Progenitor cell of endocrine pancreas (in vitro differentiated cells): Measurements from ENCODE around the gene NSUN6. TPM values are rescaled to one million over a fixed set of nuclear protein-coding genes. Genes with fewer than 3 reads are reported as not detected.

Experiments used
- DNase-seq: peaks from one replicate; pipeline ENCODE4 v3.0.0; 2021; ENCODE audit warnings: low spot score; ENCODE audit not compliant: unreplicated experiment
- H3K27ac Mint-ChIP-seq: 2 replicates; pipeline ENCODE4 v1.8.0; 2021; ENCODE audit warnings: mild to moderate bottlenecking, moderate library complexity, mixed read lengths
- H3K27me3 Mint-ChIP-seq: 2 replicates; pipeline ENCODE4 v1.8.0; 2021; ENCODE audit warnings: mixed read lengths
- H3K36me3 Mint-ChIP-seq: 2 replicates; pipeline ENCODE4 v1.8.0; 2022; ENCODE audit warnings: mixed read lengths; ENCODE audit not compliant: insufficient read depth
- H3K4me1 Mint-ChIP-seq: 2 replicates; pipeline ENCODE4 v1.8.0; 2021; ENCODE audit warnings: low read depth, mixed read lengths
- H3K4me3 Mint-ChIP-seq: 2 replicates; pipeline ENCODE4 v1.8.0; 2021; ENCODE audit warnings: low read depth, mild to moderate bottlenecking, moderate library complexity, mixed read lengths
- H3K9me3 Mint-ChIP-seq: 2 replicates; pipeline ENCODE4 v1.8.0; 2021; ENCODE audit warnings: low read depth, mixed read lengths
- total RNA-seq: library from RNA; stranded (reverse); gene quantifications from 2 replicates; pipeline ENCODE4 v1.2.1, GENCODE V29; 2021
- TF ChIP-seq, protein P1 (sequence below): fragments of 200-600 bp; sonication (generic); IDR thresholded peaks from one replicate; pipeline ENCODE4 v1.5.0; 2021; ENCODE audit warnings: antibody characterized with exemption, mild to moderate bottlenecking; ENCODE audit not compliant: unreplicated experiment

NSUN6 gene
- total RNA-seq, 1 donor from 2014 or later, result 17.3 TPM

DNA sequence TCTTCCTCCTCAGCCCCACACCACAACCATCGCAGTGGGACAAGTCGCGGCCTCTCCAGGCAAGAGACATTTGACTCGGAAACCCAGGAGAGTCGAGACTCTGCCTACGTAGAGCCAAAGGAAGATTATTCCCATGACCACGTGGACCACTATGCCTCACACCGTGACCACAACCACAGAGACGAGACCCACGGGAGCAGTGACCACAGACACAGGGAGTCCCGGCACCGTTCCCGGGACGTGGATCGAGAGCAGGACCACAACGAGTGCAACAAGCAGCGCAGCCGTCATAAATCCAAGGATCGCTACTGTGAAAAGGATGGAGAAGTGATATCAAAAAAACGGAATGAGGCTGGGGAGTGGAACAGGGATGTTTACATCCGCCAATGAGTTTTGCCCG is 112.1 kb downstream of the NSUN6 start:
- TF ChIP-seq, protein P1, sequence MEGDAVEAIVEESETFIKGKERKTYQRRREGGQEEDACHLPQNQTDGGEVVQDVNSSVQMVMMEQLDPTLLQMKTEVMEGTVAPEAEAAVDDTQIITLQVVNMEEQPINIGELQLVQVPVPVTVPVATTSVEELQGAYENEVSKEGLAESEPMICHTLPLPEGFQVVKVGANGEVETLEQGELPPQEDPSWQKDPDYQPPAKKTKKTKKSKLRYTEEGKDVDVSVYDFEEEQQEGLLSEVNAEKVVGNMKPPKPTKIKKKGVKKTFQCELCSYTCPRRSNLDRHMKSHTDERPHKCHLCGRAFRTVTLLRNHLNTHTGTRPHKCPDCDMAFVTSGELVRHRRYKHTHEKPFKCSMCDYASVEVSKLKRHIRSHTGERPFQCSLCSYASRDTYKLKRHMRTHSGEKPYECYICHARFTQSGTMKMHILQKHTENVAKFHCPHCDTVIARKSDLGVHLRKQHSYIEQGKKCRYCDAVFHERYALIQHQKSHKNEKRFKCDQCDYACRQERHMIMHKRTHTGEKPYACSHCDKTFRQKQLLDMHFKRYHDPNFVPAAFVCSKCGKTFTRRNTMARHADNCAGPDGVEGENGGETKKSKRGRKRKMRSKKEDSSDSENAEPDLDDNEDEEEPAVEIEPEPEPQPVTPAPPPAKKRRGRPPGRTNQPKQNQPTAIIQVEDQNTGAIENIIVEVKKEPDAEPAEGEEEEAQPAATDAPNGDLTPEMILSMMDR, result no peak
- H3K36me3 Mint-ChIP-seq, result peaks cover 9% of the 10 kb centered on the region
- H3K9me3 Mint-ChIP-seq, result no peaks in the 10 kb centered on the region
- H3K27me3 Mint-ChIP-seq, result no peaks in the 10 kb centered on the region
- no peak overlapping the region for H3K27ac Mint-ChIP-seq
- H3K4me3 Mint-ChIP-seq, result no peak overlapping the region
- no peak for DNase-seq
- no peaks in the 10 kb centered on the region for H3K4me1 Mint-ChIP-seq

DNA sequence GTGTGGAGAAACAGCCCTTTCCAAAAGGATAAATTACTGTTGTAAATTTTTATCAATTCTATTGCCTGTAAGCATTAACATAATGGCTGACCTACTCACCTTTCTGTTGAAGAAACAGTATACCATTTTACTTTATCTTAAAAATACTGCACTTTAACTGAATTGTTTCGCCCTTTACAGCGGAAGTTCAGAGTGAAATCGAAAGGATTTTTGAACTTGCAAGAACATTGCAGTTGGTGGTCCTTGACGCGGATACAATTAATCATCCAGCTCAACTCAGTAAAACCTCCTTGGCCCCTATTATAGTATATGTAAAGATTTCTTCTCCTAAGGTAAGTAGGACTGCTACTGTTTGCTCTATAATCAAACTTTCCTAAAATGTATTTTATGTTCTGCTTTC is 117.5 kb downstream of the NSUN6 start:
- DNase-seq, result no peak
- Mint-ChIP-seq H3K4me1 (no peaks in the 10 kb centered on the region), H3K9me3 (peaks cover 7% of the 10 kb centered on the region), H3K27ac (no peak overlapping the region), H3K36me3 (peaks cover 17% of the 10 kb centered on the region), H3K27me3 (no peaks in the 10 kb centered on the region), H3K4me3 (no peak overlapping the region)
- TF ChIP-seq, protein P1, result no peak

DNA sequence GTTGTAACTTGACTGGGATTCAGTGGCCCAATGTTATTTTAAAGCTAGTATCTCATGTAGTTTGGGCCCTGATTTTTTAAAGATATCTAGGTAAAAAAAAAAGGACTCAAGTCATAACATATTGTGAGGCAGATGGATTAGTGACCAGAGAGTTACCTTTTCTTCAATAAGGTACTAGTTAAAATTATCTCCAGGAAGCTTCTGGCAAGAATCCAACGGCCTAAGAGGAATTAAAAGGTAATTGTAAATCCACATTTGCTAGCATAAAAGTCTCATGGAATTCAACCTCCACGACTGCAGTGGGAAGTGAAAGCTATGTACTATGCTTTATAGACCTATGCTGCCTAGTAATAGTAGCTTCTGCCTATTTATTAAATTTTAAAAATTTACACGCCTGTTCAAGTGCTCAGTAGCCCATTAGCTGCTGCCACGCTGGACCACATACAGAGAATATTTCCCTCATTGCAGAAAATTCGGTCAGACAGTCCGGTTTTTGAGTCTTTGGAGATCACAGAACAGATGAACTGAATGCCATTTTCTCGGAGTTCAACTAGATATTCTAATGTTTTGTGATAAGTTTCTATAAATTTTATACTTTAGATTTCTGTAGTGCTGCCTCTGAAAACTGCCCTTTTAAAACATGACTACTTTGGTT is 118.4 kb downstream of the NSUN6 start:
- Mint-ChIP-seq H3K9me3 (peaks cover 7% of the 10 kb centered on the region), H3K27ac (no peak overlapping the region)
- TF ChIP-seq, protein P1, result no peak

DNA sequence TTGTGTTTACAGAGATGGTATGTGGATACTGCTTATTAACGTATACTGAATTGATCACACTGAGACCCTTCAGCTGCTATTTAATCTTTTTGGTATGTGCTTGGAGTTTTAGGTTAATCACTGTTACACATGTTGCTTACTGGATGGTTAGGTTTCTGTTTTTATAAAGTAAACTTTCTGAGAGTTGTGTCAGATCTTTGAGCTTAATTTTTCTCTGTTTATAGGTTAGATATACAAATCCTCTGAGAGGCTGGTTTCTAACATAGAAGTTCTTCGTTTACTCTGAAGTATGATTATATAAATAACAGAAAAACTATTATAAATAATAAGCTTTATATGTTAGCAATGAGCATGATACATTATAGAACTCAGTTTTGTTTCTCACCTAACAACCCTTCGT is 123.1 kb downstream of the NSUN6 start:
- H3K36me3 Mint-ChIP-seq, result peaks cover 16% of the 10 kb centered on the region
- H3K9me3 Mint-ChIP-seq, result peaks cover 7% of the 10 kb centered on the region
- H3K4me1 Mint-ChIP-seq, result peaks cover 14% of the 10 kb centered on the region
- TF ChIP-seq, protein P1, result no peak
- H3K27ac Mint-ChIP-seq, result no peak overlapping the region
- no peak overlapping the region for H3K4me3 Mint-ChIP-seq
- no peak for DNase-seq
- no peaks in the 10 kb centered on the region for H3K27me3 Mint-ChIP-seq

More for the DNA sequence above, 118.4 kb downstream of the NSUN6 start:
- Mint-ChIP-seq H3K36me3 (peaks cover 17% of the 10 kb centered on the region), H3K4me1 (no peaks in the 10 kb centered on the region), H3K4me3 (no peak overlapping the region), H3K27me3 (no peaks in the 10 kb centered on the region)
- DNase-seq, result no peak

DNA sequence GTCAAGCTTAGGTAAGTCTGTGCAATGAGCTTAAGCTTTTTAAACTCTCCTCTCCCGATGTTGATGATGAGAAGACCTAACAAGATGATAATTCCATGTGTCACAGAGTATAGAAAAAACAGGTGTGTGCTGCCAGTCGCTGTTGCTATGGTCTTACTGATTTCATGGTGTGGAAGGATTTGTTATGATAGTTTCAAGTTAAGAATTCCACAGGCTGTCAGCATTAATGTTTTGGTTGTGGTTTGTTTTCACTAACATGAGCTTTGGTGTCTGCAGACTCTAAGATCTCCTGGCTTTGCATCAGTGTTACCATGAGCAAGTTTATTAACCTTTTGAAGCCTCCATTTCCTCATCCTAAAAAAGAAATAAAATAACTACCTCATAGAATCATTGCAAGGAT is 123.7 kb downstream of the NSUN6 start:
- Mint-ChIP-seq H3K4me1 (peaks cover 17% of the 10 kb centered on the region), H3K27ac (no peak overlapping the region), H3K9me3 (peaks cover 7% of the 10 kb centered on the region), H3K36me3 (peaks cover 16% of the 10 kb centered on the region), H3K4me3 (no peak overlapping the region), H3K27me3 (no peaks in the 10 kb centered on the region)
- no peak for DNase-seq
- TF ChIP-seq, protein P1, result no peak
